GM19467 (cell line): Measurements from ENCODE around the gene CUBN.
"Not testable (repeated sequence)": the region's sequence is repeated elsewhere in the genome, so short reads cannot be mapped to it uniquely, and the experiment has no call there.

ENCODE experiments used
- ATAC-seq: cut with Tn5 transposase; IDR thresholded peaks from one replicate; pipeline ENCODE4 v1.9.1; 2021; ENCODE audit warnings: mild to moderate bottlenecking, moderate library complexity; ENCODE audit not compliant: unreplicated experiment

Gene CUBN

GRCh38 chr10:17141504-17142229 lies 12.1 kb upstream of the CUBN start:
- no peak for ATAC-seq

GRCh38 chr10:17140386-17140761 lies 10.8 kb upstream of the CUBN start:
- ATAC-seq = no peak

GRCh38 chr10:17138460-17139042 lies 8.9 kb upstream of the CUBN start:
- ATAC-seq = no peak

GRCh38 chr10:17134737-17135260 lies 5.2 kb upstream of the CUBN start:
- ATAC-seq = no peak

- no peak for ATAC-seq
Observed at GRCh38 chr10:17134282-17134681, 4.7 kb upstream of the CUBN start.

DNA sequence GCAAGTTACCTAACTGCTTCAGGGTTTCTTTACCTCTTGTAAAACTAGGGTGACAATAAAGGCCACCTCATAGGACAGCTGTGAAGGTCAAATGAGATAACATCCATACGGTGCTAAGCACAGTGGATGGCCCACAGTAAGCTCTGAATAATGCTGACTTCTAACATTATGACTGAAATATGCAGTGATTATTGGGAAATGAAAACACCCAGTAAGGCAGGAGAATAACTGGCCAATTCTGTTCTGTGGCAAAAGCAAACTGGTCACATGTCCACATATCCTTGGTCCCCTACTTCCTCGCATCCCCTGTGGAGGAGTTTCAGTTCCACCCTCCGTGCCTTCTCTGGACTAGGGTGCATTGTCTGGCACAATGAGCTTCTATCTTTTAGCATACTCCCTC lies 1.4 kb downstream of the CUBN start:
- ATAC-seq = no peak

- ATAC-seq = no peak
Observed at GRCh38 chr10:17126327-17126726, 3.3 kb downstream of the CUBN start.

DNA sequence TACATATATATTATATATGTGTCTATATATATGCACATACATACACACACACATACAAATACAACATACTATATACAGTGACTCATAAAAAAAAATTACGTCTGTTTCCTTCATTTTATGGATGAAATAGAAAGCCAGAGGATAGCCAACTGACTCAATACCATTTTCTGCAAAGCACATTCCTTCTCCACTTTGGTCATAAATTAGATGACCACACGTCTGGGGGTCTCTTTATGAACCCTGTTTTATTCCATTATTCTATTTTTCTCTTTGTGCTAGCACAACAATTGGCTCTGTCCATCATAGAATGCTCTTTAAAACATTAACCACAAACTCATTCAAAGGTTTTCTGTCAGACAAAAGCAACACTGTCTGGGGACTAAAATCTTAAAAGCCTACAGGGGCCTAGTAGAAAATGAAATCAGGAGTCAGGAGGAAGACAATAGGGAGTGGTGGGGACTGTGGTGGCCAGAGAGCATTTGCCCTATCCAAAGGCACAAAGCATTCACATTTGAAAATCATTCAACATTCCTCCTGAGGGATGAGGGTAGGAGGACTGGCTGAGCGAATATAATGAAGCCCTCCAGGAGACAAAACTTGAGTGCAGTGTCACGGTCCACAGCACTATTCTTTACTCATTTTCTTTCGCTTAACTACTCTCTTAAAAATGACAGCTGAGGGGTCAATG lies 4.3 kb downstream of the CUBN start:
- ATAC-seq = no peak

GRCh38 chr10:17123961-17124360 lies 5.7 kb downstream of the CUBN start:
- ATAC-seq = no peak

- ATAC-seq = no peak
Observed at GRCh38 chr10:17122726-17123661, 6.6 kb downstream of the CUBN start.

- no peak for ATAC-seq
Observed at GRCh38 chr10:17122052-17122451, 7.6 kb downstream of the CUBN start.

DNA sequence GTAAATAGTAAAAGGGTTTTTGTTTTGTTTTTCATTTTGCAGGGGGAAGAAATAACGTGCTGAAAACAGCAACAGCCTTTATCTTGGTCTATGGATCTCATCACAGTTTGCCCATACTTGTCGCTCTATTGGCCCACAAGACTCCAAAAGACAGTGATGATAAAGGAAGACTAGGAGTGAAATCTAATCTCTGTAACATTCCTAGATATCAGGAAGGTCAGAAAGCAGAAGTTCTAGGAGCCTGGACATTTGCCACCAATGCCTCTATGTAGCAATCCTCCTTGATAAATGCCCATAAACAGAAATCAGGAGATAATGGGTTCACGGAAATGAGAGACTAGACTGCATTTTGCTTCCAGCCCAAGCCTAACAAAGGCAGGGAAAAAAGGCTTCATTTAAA lies 8.9 kb downstream of the CUBN start:
- no peak for ATAC-seq

- ATAC-seq = no peak
Observed at GRCh38 chr10:17119845-17120244, 9.8 kb downstream of the CUBN start.

- no peak for ATAC-seq
Observed at GRCh38 chr10:17116193-17116592, 13.4 kb downstream of the CUBN start.

- ATAC-seq = no peak
Observed at GRCh38 chr10:17115683-17116082, 13.9 kb downstream of the CUBN start.

- not testable (repeated sequence) for ATAC-seq
Observed at GRCh38 chr10:17114878-17115444, 14.7 kb downstream of the CUBN start.

DNA sequence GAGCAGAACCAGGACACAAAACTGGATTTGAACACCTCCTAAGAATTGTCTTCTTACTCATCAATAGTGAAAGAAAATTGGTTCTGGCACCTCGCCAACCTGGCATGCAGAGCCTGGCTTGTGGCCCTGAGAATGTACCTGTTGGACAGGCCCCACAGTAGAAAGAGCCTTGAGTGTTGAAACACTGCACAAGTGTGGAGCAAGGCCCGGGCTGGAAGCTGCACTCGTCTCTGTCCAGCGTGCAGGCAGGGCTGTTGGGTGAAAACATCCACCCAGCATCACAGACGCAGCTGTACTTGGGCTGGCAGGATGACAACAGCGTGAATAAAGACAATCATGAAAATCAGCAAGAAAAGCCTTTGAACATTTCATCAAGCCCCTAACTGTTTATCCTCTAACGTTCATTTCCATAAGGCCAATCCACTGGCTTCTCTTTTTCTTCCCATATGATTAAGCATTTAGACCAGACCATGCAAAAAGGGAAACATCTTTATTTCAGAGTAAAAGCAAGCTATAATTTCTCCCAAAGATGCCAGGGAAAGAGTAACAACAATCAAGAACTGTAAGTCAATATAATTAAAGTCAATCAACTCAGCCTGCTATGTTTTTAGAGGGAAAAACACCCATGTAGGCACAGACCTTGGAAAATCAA lies 15.6 kb downstream of the CUBN start:
- no peak for ATAC-seq

DNA sequence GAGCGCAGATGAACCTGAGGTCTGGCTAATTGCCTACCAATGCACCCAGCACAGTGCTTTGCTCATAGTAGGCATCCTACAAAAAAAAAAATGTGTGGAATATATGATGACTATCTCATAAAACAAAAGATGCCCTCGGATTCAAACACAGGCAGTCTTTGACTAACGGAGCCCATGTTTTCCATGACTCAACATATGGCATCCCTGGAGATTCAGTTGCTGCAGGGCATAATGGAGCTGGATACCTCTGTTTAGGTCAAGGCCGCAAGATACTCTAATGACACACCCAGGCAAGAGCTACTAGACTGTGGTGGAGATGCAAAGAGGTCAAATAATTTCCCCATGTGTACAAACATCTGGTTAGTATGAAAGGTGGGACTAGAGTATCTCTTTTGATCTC lies 16.3 kb downstream of the CUBN start:
- no peak for ATAC-seq

GRCh38 chr10:17112566-17112965 lies 17.0 kb downstream of the CUBN start:
- ATAC-seq = no peak
